ENCODE results near the gene NFYC.

The NFYC gene

GRCh38 chr1:40699787-40700186 is 8.3 kb downstream of the NFYC start:
- TF ChIP-seq, protein P1, sequence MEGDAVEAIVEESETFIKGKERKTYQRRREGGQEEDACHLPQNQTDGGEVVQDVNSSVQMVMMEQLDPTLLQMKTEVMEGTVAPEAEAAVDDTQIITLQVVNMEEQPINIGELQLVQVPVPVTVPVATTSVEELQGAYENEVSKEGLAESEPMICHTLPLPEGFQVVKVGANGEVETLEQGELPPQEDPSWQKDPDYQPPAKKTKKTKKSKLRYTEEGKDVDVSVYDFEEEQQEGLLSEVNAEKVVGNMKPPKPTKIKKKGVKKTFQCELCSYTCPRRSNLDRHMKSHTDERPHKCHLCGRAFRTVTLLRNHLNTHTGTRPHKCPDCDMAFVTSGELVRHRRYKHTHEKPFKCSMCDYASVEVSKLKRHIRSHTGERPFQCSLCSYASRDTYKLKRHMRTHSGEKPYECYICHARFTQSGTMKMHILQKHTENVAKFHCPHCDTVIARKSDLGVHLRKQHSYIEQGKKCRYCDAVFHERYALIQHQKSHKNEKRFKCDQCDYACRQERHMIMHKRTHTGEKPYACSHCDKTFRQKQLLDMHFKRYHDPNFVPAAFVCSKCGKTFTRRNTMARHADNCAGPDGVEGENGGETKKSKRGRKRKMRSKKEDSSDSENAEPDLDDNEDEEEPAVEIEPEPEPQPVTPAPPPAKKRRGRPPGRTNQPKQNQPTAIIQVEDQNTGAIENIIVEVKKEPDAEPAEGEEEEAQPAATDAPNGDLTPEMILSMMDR (IDR thresholded peaks at IDR 0.05), result no peak

DNA sequence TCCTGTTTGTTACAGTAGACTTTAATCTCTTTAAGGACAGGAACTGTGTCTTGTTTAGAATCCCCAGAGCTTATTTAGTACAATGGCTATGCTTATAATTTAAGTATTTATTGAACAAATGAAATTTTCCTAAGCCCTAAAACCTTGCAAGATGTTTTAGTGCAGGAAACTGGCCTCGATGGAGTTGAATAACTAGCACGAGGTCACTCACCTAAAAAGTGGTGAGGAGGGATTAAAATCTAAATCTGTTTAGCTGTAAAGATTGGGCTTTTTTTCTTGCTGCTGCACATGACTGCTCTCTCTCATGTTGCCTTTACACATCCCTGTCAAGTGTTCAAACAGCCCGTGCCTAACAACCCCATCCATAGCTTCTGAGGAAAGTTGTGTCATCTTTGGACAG is 10.2 kb downstream of the NFYC start:
- TF ChIP-seq, protein P1 (IDR thresholded peaks at IDR 0.05), result no peak

- TF ChIP-seq, protein P1 (IDR thresholded peaks at IDR 0.05), result no peak
Observed at GRCh38 chr1:40703316-40703715, 11.8 kb downstream of the NFYC start.

GRCh38 chr1:40704817-40705733 is 13.6 kb downstream of the NFYC start:
- TF ChIP-seq, protein P1 (IDR thresholded peaks at IDR 0.05), result no peak

DNA sequence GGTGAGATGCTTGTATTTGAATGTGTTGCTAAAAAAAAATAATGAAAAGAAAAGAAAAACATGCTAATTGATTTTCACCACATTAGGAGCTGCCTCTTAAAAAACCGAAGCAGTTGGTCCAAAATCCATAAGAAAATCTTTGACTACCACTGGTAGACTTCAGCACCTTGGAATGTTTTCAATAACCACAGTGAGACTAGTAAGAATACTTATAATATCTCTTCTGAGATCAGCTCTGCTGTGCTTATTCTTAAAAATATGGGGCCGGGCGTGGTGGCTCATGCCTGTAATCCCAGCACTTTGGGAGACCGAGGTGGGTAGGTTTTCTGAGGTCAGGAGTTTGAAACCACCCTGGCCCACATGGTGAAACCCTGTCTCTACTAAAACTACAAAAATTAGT is 15.1 kb downstream of the NFYC start:
- TF ChIP-seq, protein P1 (IDR thresholded peaks at IDR 0.05), result no peak

- TF ChIP-seq, protein P1 (IDR thresholded peaks at IDR 0.05), result no peak
Observed at GRCh38 chr1:40708750-40709099, 17.2 kb downstream of the NFYC start.

DNA sequence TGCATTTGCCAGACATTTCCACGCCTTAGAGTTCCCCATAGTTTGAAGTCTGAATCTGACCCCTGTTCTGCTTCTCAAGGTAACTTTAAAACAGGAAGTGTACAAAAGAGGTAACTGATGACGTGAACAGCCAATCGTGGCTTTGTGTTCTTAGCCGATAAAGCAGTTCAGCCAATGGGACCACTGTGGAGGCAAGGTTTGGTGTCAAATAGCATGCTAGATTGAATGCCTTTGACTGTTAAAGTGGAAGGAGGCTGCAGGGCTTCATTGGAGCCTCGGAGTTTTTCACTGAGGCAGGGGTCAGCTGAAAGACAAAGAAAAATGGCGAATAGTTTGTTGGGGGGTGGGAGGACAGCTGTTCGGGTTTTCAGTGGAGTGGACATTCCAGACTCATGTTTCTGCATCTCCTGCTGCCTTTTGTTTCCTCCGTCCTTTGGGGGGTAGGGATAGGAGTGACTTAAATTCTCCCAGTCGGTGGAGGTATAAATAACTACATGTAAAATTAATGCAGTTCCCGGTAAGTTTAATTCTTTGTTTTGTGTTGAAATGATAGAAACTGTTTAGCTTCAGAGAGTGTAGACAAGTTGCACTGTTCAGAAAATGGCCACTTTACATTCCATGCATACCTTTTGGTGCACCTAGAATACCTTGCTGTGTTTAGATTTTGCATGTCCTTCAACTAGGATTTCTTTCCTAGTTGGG is 17.7 kb downstream of the NFYC start:
- TF ChIP-seq, protein P1 (IDR thresholded peaks at IDR 0.05), result no peak

All from LNCAP (cell line).